Loucy (cell line): ENCODE measurements around the gene TMEM250.

Experiments used
- EZH2phosphoT487 ChIP-seq: fragments of 200-600 bp; IDR thresholded peaks from 2 replicates; pipeline ENCODE4 v1.6.1; 2018; ENCODE audit warnings: antibody characterized with exemption, mild to moderate bottlenecking, moderate library complexity, borderline replicate concordance
- TF ChIP-seq, protein P1 (sequence below): fragments of 200-600 bp; sonication (generic); conservative IDR thresholded peaks from 2 replicates; pipeline ENCODE4 v1.5.1; 2014; ENCODE audit warnings: mild to moderate bottlenecking, antibody characterized with exemption, low read length

- TF ChIP-seq, protein P1, sequence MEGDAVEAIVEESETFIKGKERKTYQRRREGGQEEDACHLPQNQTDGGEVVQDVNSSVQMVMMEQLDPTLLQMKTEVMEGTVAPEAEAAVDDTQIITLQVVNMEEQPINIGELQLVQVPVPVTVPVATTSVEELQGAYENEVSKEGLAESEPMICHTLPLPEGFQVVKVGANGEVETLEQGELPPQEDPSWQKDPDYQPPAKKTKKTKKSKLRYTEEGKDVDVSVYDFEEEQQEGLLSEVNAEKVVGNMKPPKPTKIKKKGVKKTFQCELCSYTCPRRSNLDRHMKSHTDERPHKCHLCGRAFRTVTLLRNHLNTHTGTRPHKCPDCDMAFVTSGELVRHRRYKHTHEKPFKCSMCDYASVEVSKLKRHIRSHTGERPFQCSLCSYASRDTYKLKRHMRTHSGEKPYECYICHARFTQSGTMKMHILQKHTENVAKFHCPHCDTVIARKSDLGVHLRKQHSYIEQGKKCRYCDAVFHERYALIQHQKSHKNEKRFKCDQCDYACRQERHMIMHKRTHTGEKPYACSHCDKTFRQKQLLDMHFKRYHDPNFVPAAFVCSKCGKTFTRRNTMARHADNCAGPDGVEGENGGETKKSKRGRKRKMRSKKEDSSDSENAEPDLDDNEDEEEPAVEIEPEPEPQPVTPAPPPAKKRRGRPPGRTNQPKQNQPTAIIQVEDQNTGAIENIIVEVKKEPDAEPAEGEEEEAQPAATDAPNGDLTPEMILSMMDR = no peak
- TF ChIP-seq EZH2phosphoT487 = no peak
These were observed 35.9 kb downstream of the TMEM250 start for GRCh38 chr9:136082496-136083361.
